Measurements from ENCODE around the gene ATP5IF1. TPM values are rescaled to one million over a fixed set of nuclear protein-coding genes. Genes with fewer than 3 reads are reported as not detected.

The ATP5IF1 gene
- total and polyA plus RNA-seq, 2 of the 8 experiments (the other 6 are each of a cell fraction or from before 2014, with no cell fraction given): 198 to 242 TPM

DNA sequence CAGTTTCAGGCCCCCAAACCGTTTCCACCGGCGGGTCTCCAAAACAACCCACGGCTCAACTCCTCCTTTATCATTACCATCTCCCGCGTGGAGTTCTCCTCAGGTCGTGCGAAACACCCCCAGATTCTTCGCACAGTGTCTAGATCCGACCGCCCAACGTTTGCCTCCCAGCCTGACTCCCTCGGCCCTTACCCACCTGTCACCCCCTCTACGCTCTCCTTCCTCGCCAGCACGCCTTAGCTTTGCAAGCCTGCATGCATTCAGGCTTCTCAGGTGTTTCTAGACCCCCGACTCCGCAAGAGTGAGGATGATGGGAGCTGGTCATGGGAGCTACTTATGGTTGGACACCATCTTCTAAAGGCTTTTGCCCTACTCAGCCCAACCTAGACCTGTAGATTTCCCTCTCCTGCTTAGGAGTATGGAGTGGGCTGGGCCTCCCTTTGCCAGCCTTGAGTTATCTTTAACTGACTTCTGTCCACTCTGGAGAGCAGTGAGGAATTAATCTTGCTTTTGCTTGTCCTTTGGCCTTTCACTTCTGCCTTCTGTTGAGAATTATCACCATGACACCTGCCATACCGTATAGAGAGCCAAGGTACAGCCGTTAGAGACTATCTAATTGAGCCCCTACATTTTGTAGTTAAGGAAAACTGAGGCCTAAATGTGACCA lies 865 bp downstream of the ATP5IF1 start:
- FAIRE-seq (no peak), DNase-seq (ENCODE audit: low read depth in 1 of 2, low spot score in 2 of 2) (no peak)
- H3K79me2 ChIP-seq (ENCODE audit: control insufficient read depth in 1 of 2, insufficient read depth in 2 of 2, low read length in 2 of 2): peaks cover 12 to 33% of the 10 kb centered on the region in 2 experiments
- H4K8ac ChIP-seq (ENCODE audit: extremely low read depth, insufficient read depth, low read length): 0 out of 2 replicates have a peak overlapping the region, but pooled peaks have one; percentile 92
- no peak overlapping the region for H3K23ac ChIP-seq (ENCODE audit: insufficient read length)
- H3K4ac ChIP-seq (replicated peaks; ENCODE audit: insufficient read length, low read depth, low read length): peak overlapping the region; percentile 29
- H2AK5ac ChIP-seq (ENCODE audit: low read depth, low read length): no peak overlapping the region
- peaks cover 11% of the 10 kb centered on the region; the same call in 1 of the 2 replicates for H3K23me2 ChIP-seq (ENCODE audit: low read depth, low read length)
- no peaks in the 10 kb centered on the region for H3K27me3 ChIP-seq (replicated peaks in 1 of 4; ENCODE audit: control insufficient read depth in 3 of 4, extremely low read depth in 1 of 4, insufficient read depth in 3 of 4, low read length in 3 of 4)
- no peak overlapping the region for H2AFZ ChIP-seq (ENCODE audit: low read length)
- H2BK20ac ChIP-seq (ENCODE audit: low read length): 0 out of 2 replicates have a peak overlapping the region, but pooled peaks have one; percentile 23
- H3K9ac ChIP-seq (replicated peaks in 1 of 4; ENCODE audit: extremely low read depth in 1 of 4, low read depth in 3 of 4, low read length in 3 of 4): peak overlapping the region; percentile 56 to 95 (median 88)
- H4K5ac ChIP-seq (ENCODE audit: insufficient read length, low read depth, low read length): no peak overlapping the region
- no peak overlapping the region for H3K18ac ChIP-seq (ENCODE audit: extremely low read depth, low read length)
- 0 out of 2 replicates have a peak overlapping the region, but pooled peaks have one; percentile 29 for H2BK15ac ChIP-seq (ENCODE audit: low read length)
- H3K14ac ChIP-seq (ENCODE audit: insufficient read length): no peak overlapping the region
- H3K36me3 ChIP-seq (ENCODE audit: control insufficient read depth in 2 of 4, insufficient read depth in 4 of 4, low read length in 3 of 4): peaks cover 2 to 10% (median 8%) of the 10 kb centered on the region in 4 experiments; a peak in 5 of 8 replicates
- H4K91ac ChIP-seq (replicated peaks; ENCODE audit: insufficient read length, low read length): no peak overlapping the region
- no peaks in the 10 kb centered on the region for H4K20me1 ChIP-seq (replicated peaks in 1 of 2; ENCODE audit: control insufficient read depth in 1 of 2, insufficient read depth in 2 of 2, low read length in 2 of 2)
- H2BK12ac ChIP-seq (ENCODE audit: low read depth, low read length): 0 out of 2 replicates have a peak overlapping the region, but pooled peaks have one; percentile 50
- H3K56ac ChIP-seq (replicated peaks; ENCODE audit: insufficient read length, low read depth, low read length): no peak overlapping the region
- no peak overlapping the region for H2BK120ac ChIP-seq (replicated peaks; ENCODE audit: low read depth, low read length)
- H3K4me2 ChIP-seq (ENCODE audit: insufficient read depth in 1 of 2, low read depth in 2 of 2, low read length in 2 of 2): peak overlapping the region; percentile 87 to 93
- H3K4me3 ChIP-seq (ENCODE audit: extremely low read depth in 1 of 4, insufficient read depth in 2 of 4, low read depth in 3 of 4, low read length in 4 of 4): peak overlapping the region; percentile 94 to 99 (median 96)
- 16% methylated on average over 20 of the region's 20 CpGs; no CpG with 5 or more reads in 1 of the 2 experiments for WGBS, 2 experiments (ENCODE audit: extremely low coverage in 1 of 2, insufficient coverage in 1 of 2, insufficient read length in 1 of 2, insufficient replicate concordance in 2 of 2, low coverage in 1 of 2, low lambda C conversion rate in 2 of 2, missing lambda C conversion rate in 1 of 2)
- H3K4me1 ChIP-seq (replicated peaks in 1 of 4; ENCODE audit: control insufficient read depth in 3 of 4, insufficient read depth in 4 of 4, low read length in 3 of 4): peaks cover 0 to 4% (median 4%) of the 10 kb centered on the region in 4 experiments; a peak in 4 of 7 replicates
- peaks cover 12% of the 10 kb centered on the region for H3K79me1 ChIP-seq (ENCODE audit: low read depth, low read length)
- peak overlapping the region; percentile 84; the same call in 1 of the 2 replicates for H3K27ac ChIP-seq (ENCODE audit: low read depth, low read length)
- H2BK5ac ChIP-seq (ENCODE audit: low read depth, low read length): peak overlapping the region; percentile 96
- no peaks in the 10 kb centered on the region for H3K9me3 ChIP-seq (ENCODE audit: insufficient read depth in 2 of 2, low read depth in 1 of 2, low read length in 1 of 2)
- ChIA-PET CTCF (ENCODE audit: partially characterized antibody) (interaction anchor here (0.5 to 4.0 kb wide), 2 partner anchors 12 to 146 kb away, joined by 4 to 21 read pairs; no protein-coding TSS in a partner anchor), POLR2A (ENCODE audit: partially characterized antibody) (interaction anchor here (0.6 to 9.1 kb wide), 14 partner anchors 9 to 282 kb away, joined by 3 to 116 read pairs (median 4); partner anchors contain the start of genes EYA3, RCC1 and SESN2)
- no peak for TF ChIP-seq TEAD4 (IDR thresholded peaks at IDR 0.05; ENCODE audit: low read depth, low read length)
- TF ChIP-seq RBBP5 (IDR thresholded peaks at IDR 0.05; ENCODE audit: borderline replicate concordance, low read depth, low read length): no peak
- no peak for TF ChIP-seq CTBP2 (IDR thresholded peaks at IDR 0.05; ENCODE audit: borderline replicate concordance, insufficient read depth, insufficient read length, low read length)
- no peak for TF ChIP-seq SIN3A (conservative IDR thresholded peaks at IDR 0.05 in 1 of 2, IDR thresholded peaks at IDR 0.05 in 1 of 2; ENCODE audit: low read depth in 1 of 2, low read length in 2 of 2)
- TF ChIP-seq TCF12 (IDR thresholded peaks at IDR 0.05; ENCODE audit: low read depth, low read length): no peak
- no peak for TF ChIP-seq CBX8 (IDR thresholded peaks at IDR 0.05; ENCODE audit: borderline replicate concordance, low read depth, low read length)
- no peak for TF ChIP-seq SIRT6 (IDR thresholded peaks at IDR 0.05; ENCODE audit: low read length)
- no peak for TF ChIP-seq YY1 (IDR thresholded peaks at IDR 0.05; ENCODE audit: low read depth, low read length)
- no peak for TF ChIP-seq RFX5 (IDR thresholded peaks at IDR 0.05; ENCODE audit: borderline replicate concordance, low read depth, low read length)

Measured in H1 (cell line).